Osteocyte (in vitro differentiated cells): ENCODE results near the gene FAM227B. TPM values are rescaled to one million over a fixed set of nuclear protein-coding genes. Genes with fewer than 3 reads are reported as not detected.

Experiments
- DNase-seq: peaks from one replicate; pipeline ENCODE4 v3.0.0; 2021; ENCODE audit warnings: mixed read lengths; ENCODE audit not compliant: unreplicated experiment; ENCODE audit errors: extremely low spot score
- H3K27ac Mint-ChIP-seq: one replicate; pipeline ENCODE4 v1.8.0; 2021; ENCODE audit warnings: mild to moderate bottlenecking, mixed read lengths; ENCODE audit not compliant: unreplicated experiment
- H3K27me3 Mint-ChIP-seq: one replicate; pipeline ENCODE4 v1.8.0; 2021; ENCODE audit warnings: mixed read lengths; ENCODE audit not compliant: unreplicated experiment
- H3K36me3 Mint-ChIP-seq: one replicate; pipeline ENCODE4 v1.8.0; 2021; ENCODE audit warnings: mixed read lengths; ENCODE audit not compliant: unreplicated experiment
- H3K4me1 Mint-ChIP-seq: one replicate; pipeline ENCODE4 v1.8.0; 2021; ENCODE audit warnings: mixed read lengths; ENCODE audit not compliant: unreplicated experiment
- H3K4me3 Mint-ChIP-seq: one replicate; pipeline ENCODE4 v1.8.0; 2021; ENCODE audit warnings: mild to moderate bottlenecking, moderate library complexity, mixed read lengths; ENCODE audit not compliant: unreplicated experiment
- H3K9me3 Mint-ChIP-seq: one replicate; pipeline ENCODE4 v1.8.0; 2021; ENCODE audit warnings: mixed read lengths; ENCODE audit not compliant: unreplicated experiment
- CTCF ChIP-seq: fragments of 200-600 bp; sonication (generic); IDR thresholded peaks from 2 replicates; pipeline ENCODE4 v1.5.0; 2021; ENCODE audit warnings: antibody characterized with exemption, mild to moderate bottlenecking, moderate library complexity
- total RNA-seq: library from RNA; stranded (reverse); gene quantifications from 2 replicates; pipeline ENCODE4 v1.2.1, GENCODE V29; 2021

FAM227B gene
- total RNA-seq, 1 donor from 2014 or later: 3.0 TPM

- Mint-ChIP-seq H3K9me3 (no peaks in the 10 kb centered on the region), H3K4me1 (peaks cover 20% of the 10 kb centered on the region), H3K27me3 (no peaks in the 10 kb centered on the region), H3K27ac (no peak overlapping the region), H3K36me3 (no peaks in the 10 kb centered on the region), H3K4me3 (no peak overlapping the region)
- TF ChIP-seq CTCF: no peak
- DNase-seq: no peak
Measured at GRCh38 chr15:49438962-49439631, 181.5 kb downstream of the FAM227B start.

- no peak for TF ChIP-seq CTCF
- Mint-ChIP-seq H3K27ac (no peak overlapping the region), H3K27me3 (no peaks in the 10 kb centered on the region), H3K4me1 (peaks cover 20% of the 10 kb centered on the region), H3K9me3 (no peaks in the 10 kb centered on the region), H3K4me3 (no peak overlapping the region), H3K36me3 (no peaks in the 10 kb centered on the region)
- no peak for DNase-seq
Measured at GRCh38 chr15:49436751-49437150, 183.9 kb downstream of the FAM227B start.

GRCh38 chr15:49435174-49435573 lies 185.4 kb downstream of the FAM227B start:
- Mint-ChIP-seq H3K36me3 (no peaks in the 10 kb centered on the region), H3K4me3 (no peak overlapping the region), H3K27me3 (peaks cover 5% of the 10 kb centered on the region), H3K9me3 (no peaks in the 10 kb centered on the region), H3K27ac (no peak overlapping the region), H3K4me1 (peaks cover 19% of the 10 kb centered on the region)
- no peak for TF ChIP-seq CTCF
- DNase-seq: no peak

GRCh38 chr15:49430046-49430445 lies 190.6 kb downstream of the FAM227B start:
- Mint-ChIP-seq H3K27ac (no peak overlapping the region), H3K9me3 (no peaks in the 10 kb centered on the region), H3K27me3 (peaks cover 5% of the 10 kb centered on the region), H3K36me3 (no peaks in the 10 kb centered on the region), H3K4me3 (no peak overlapping the region), H3K4me1 (no peaks in the 10 kb centered on the region)
- DNase-seq: no peak
- TF ChIP-seq CTCF: no peak

GRCh38 chr15:49428409-49429095 lies 192.1 kb downstream of the FAM227B start:
- TF ChIP-seq CTCF: no peak
- no peak for DNase-seq
- no peaks in the 10 kb centered on the region for H3K4me1 Mint-ChIP-seq
- H3K4me3 Mint-ChIP-seq: no peak overlapping the region
- no peaks in the 10 kb centered on the region for H3K9me3 Mint-ChIP-seq
- H3K27ac Mint-ChIP-seq: no peak overlapping the region
- no peaks in the 10 kb centered on the region for H3K36me3 Mint-ChIP-seq
- H3K27me3 Mint-ChIP-seq: peaks cover 5% of the 10 kb centered on the region
